HEK293 (cell line): Measurements from ENCODE around the gene HPD.
A peak's percentile ranks its signal among the peaks of the same experiment; 100 is the strongest.

Experiments
- CTCF ChIA-PET: fragments of 350-600 bp; formaldehyde crosslinking; extraction: SDS; loops from one replicate; lab custom pipeline; 2021; ENCODE audit warnings: antibody characterized with exemption; lab: Yijun Ruan, JAX
- POLR2A ChIA-PET: fragments of 300-600 bp; formaldehyde crosslinking; extraction: SDS; loops from one replicate; lab custom pipeline; 2020; ENCODE audit warnings: antibody characterized with exemption, inconsistent platforms; lab: Yijun Ruan, JAX
- H3K27ac ChIP-seq: fragments of 200-500 bp; sonication (Bioruptor generic); 2 replicates; pipeline ENCODE4 v1.5.1; 2014; ENCODE audit warnings: low read depth, low read length, control low read depth, inconsistent platforms; ENCODE audit errors: extremely low read depth
- H3K36me3 ChIP-seq, 2 experiments: fragments of 200-500 bp in 1 of 2; sonication (Bioruptor generic) in 1 of 2; 1 replicate in 1 of 2; 2 replicates in 1 of 2; pipeline ENCODE4 v1.5.1; 2014 to 2017; ENCODE audit warnings: inconsistent platforms in 2 of 2, low read length in 2 of 2; ENCODE audit not compliant: control insufficient read depth in 2 of 2, insufficient read depth in 1 of 2
- H3K4me1 ChIP-seq: fragments of 200-500 bp; sonication (Bioruptor generic); 2 replicates; pipeline ENCODE4 v1.5.1; 2014; ENCODE audit warnings: mild to moderate bottlenecking, low read length, inconsistent platforms; ENCODE audit not compliant: control insufficient read depth, insufficient read depth
- H3K4me3 ChIP-seq: 2 replicates; pipeline ENCODE4 v1.5.1; 2011; ENCODE audit warnings: low read depth, mild to moderate bottlenecking, control low read depth, low read length, moderate library complexity
- H3K9me3 ChIP-seq: fragments of 200-500 bp; sonication (Bioruptor generic); 2 replicates; pipeline ENCODE4 v1.5.1; 2014; ENCODE audit warnings: low read depth, low read length, inconsistent platforms; ENCODE audit not compliant: control insufficient read depth, insufficient read depth
- BCL11A ChIP-seq: fragments of 450-650 bp; formaldehyde crosslinking; IDR thresholded peaks from 2 replicates; pipeline ENCODE4 v1.5.1; 2016; ENCODE audit warnings: low read depth, missing biosample characterization, missing genetic modification characterization
- GLIS2 ChIP-seq: fragments of 450-650 bp; formaldehyde crosslinking; IDR thresholded peaks from 2 replicates; pipeline ENCODE4 v1.5.1; 2016; ENCODE audit warnings: missing biosample characterization, missing genetic modification characterization
- HOXC10 ChIP-seq: sonication (generic); formaldehyde crosslinking; IDR thresholded peaks from 2 replicates; pipeline ENCODE4 v1.8.1; 2023; ENCODE audit warnings: mild to moderate bottlenecking, missing genetic modification reagents
- KLF10 ChIP-seq: fragments of 450-650 bp; IDR thresholded peaks from 2 replicates; pipeline ENCODE4 v1.5.1; 2018; ENCODE audit warnings: missing biosample characterization, mild to moderate bottlenecking, missing genetic modification characterization
- PRDM1 ChIP-seq: fragments of 450-650 bp; formaldehyde crosslinking; IDR thresholded peaks from 2 replicates; pipeline ENCODE4; 2016; ENCODE audit warnings: missing biosample characterization, missing genetic modification characterization
- REPIN1 ChIP-seq: fragments of 450-650 bp; formaldehyde crosslinking; IDR thresholded peaks from 2 replicates; pipeline ENCODE4 v1.5.1; 2017; ENCODE audit warnings: missing biosample characterization, missing genetic modification characterization, low read depth
- WT1 ChIP-seq: fragments of 450-650 bp; formaldehyde crosslinking; IDR thresholded peaks from 2 replicates; pipeline ENCODE4 v1.5.1; 2016; ENCODE audit warnings: missing biosample characterization, missing genetic modification characterization
- ZBTB1 ChIP-seq: fragments of 450-650 bp; formaldehyde crosslinking; IDR thresholded peaks from 2 replicates; pipeline ENCODE4 v1.5.1; 2016; ENCODE audit warnings: missing biosample characterization, missing genetic modification characterization
- ZFP69B ChIP-seq: fragments of 450-650 bp; formaldehyde crosslinking; IDR thresholded peaks from 2 replicates; pipeline ENCODE4 v1.5.1; 2016; ENCODE audit warnings: missing biosample characterization, missing genetic modification characterization
- ZNF19 ChIP-seq: fragments of 450-650 bp; formaldehyde crosslinking; IDR thresholded peaks from 2 replicates; pipeline ENCODE4; 2016; ENCODE audit warnings: missing biosample characterization, missing genetic modification characterization, low read depth
- ZNF2 ChIP-seq: fragments of 450-650 bp; formaldehyde crosslinking; IDR thresholded peaks from 2 replicates; pipeline ENCODE4 v1.5.1; 2016; ENCODE audit warnings: missing biosample characterization, missing genetic modification characterization
- ZNF202 ChIP-seq: fragments of 450-650 bp; formaldehyde crosslinking; IDR thresholded peaks from 2 replicates; pipeline ENCODE4 v1.5.1; 2016; ENCODE audit warnings: missing biosample characterization, missing genetic modification characterization, borderline replicate concordance
- ZNF501 ChIP-seq: fragments of 450-650 bp; formaldehyde crosslinking; IDR thresholded peaks from 2 replicates; pipeline ENCODE4 v1.5.1; 2016; ENCODE audit warnings: missing biosample characterization, missing genetic modification characterization
- ZNF596 ChIP-seq: fragments of 450-650 bp; IDR thresholded peaks from 2 replicates; pipeline ENCODE4 v1.5.0; 2018; ENCODE audit warnings: missing biosample characterization, mild to moderate bottlenecking, missing genetic modification characterization, moderate library complexity
- ZNF658 ChIP-seq: fragments of 450-650 bp; formaldehyde crosslinking; IDR thresholded peaks from 2 replicates; pipeline ENCODE4; 2016; ENCODE audit warnings: missing biosample characterization, missing genetic modification characterization
- ZNF76 ChIP-seq: fragments of 450-650 bp; formaldehyde crosslinking; IDR thresholded peaks from 2 replicates; pipeline ENCODE4; 2016; ENCODE audit warnings: low read depth, missing biosample characterization, missing genetic modification characterization, borderline replicate concordance
- ZNF776 ChIP-seq: fragments of 450-650 bp; formaldehyde crosslinking; IDR thresholded peaks from 2 replicates; pipeline ENCODE4 v1.5.0; 2017; ENCODE audit warnings: missing biosample characterization, missing genetic modification characterization, borderline replicate concordance
- ZNF791 ChIP-seq: fragments of 450-650 bp; formaldehyde crosslinking; IDR thresholded peaks from 2 replicates; pipeline ENCODE4 v1.5.1; 2016; ENCODE audit warnings: missing biosample characterization, missing genetic modification characterization
- TF ChIP-seq, protein P1 (sequence below): fragments of 450-650 bp; formaldehyde crosslinking; IDR thresholded peaks from 2 replicates; pipeline ENCODE4 v1.5.1; 2016; ENCODE audit warnings: missing biosample characterization, missing genetic modification characterization
- TF ChIP-seq, protein P2 (sequence below): fragments of 450-650 bp; formaldehyde crosslinking; IDR thresholded peaks from 2 replicates; pipeline ENCODE4 v1.5.1; 2016; ENCODE audit warnings: missing biosample characterization, missing genetic modification characterization

HPD gene

DNA sequence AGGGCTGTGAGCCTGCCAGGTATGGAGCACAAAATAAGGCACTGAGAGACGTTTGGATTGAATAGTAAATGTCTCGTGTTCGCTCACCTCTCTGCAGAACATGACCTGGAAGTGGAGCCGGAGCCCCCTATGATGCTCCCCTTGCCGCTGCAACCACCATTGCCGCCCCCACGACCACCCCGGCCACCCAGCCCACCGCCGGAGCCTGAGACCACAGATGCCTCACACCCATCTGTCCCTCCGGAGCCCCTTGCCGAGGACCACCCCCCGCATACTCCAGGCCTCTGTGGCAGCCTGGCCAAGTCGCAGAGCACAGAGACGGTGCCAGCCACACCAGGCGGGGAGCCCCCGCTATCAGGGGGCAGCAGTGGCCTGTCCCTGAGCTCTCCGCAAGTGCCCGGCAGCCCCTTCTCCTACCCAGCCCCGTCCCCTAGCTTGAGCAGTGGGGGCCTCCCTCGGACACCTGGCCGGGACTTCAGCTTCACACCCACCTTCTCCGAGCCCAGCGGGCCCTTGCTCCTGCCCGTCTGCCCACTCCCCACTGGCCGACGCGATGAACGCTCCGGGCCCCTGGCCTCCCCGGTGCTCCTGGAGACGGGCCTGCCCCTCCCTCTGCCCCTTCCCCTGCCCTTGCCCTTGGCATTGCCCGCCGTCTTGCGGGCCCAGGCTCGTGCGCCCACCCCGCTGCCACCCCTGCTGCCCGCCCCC lies 36.1 kb downstream of the HPD start:
- H3K27ac ChIP-seq: no peak overlapping the region
- H3K4me3 ChIP-seq: no peak overlapping the region
- no peaks in the 10 kb centered on the region for H3K9me3 ChIP-seq
- no peak for TF ChIP-seq HOXC10
- TF ChIP-seq REPIN1 (tag by site-specific recombination): no peak
- TF ChIP-seq BCL11A (tag by site-specific recombination): no peak
- no peak for TF ChIP-seq WT1 (tag by site-specific recombination)
- no peak for TF ChIP-seq ZNF596 (tag by site-specific recombination)
- no peak for TF ChIP-seq PRDM1 (tag by site-specific recombination)
- TF ChIP-seq ZNF658 (tag by site-specific recombination): no peak
- TF ChIP-seq ZBTB1 (tag by site-specific recombination): no peak
- TF ChIP-seq ZNF76 (tag by site-specific recombination): no peak
- TF ChIP-seq ZNF776 (tag by site-specific recombination): no peak
- no peak for TF ChIP-seq ZNF19
- TF ChIP-seq ZNF2 (tag by site-specific recombination): no peak
- TF ChIP-seq, protein P1, sequence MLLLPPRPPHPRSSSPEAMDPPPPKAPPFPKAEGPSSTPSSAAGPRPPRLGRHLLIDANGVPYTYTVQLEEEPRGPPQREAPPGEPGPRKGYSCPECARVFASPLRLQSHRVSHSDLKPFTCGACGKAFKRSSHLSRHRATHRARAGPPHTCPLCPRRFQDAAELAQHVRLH (tag by site-specific recombination): no peak
- TF ChIP-seq KLF10 (tag by site-specific recombination): no peak
- TF ChIP-seq ZNF202 (tag by site-specific recombination): no peak
- no peak for TF ChIP-seq GLIS2
- TF ChIP-seq ZFP69B (tag by site-specific recombination): no peak
- no peak for TF ChIP-seq ZNF791
- TF ChIP-seq, all 188 proteins: peak for 0
- Histone ChIP-seq H3K36me3 (peaks cover 28 to 68% of the 10 kb centered on the region in 2 experiments; a peak in 2 of 3 replicates), H3K4me1 (no peaks in the 10 kb centered on the region)
- CTCF ChIA-PET: interaction anchor here (1.3 to 3.9 kb wide), 3 partner anchors 16 to 27 kb away, joined by 4 to 16 read pairs (median 14); partner anchors contain the start of gene RHOF
- POLR2A ChIA-PET: no interaction called here

DNA sequence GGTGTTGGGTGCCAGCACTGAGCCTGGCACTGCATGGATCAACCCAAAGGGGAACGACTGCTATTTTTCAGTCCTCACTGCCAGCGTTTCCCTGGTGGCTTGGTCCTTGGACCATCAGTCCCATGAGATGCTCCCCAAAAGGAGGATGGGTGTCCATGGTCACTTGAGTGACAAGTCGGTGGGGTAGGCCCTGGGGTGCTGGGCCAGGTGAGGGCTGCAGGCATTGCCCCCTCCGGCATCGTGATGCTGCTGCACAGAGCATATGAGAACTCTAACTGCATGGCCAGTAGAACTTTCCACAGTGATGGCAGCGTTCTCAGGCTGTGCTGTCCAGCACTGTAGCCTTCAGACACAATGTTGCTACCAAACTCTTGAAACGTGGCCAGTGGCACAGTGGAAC lies 38.6 kb downstream of the HPD start:
- no peak overlapping the region for H3K27ac ChIP-seq
- ChIA-PET CTCF (interaction anchor here (1.5 to 2.5 kb wide), 3 partner anchors 7 to 25 kb away, joined by 4 to 14 read pairs (median 7); partner anchors contain the start of gene RHOF), POLR2A (no interaction called here)
- peaks cover 27 to 74% of the 10 kb centered on the region in 2 experiments for H3K36me3 ChIP-seq
- no peak overlapping the region for H3K4me3 ChIP-seq
- no peaks in the 10 kb centered on the region for H3K9me3 ChIP-seq
- no peaks in the 10 kb centered on the region for H3K4me1 ChIP-seq
- TF ChIP-seq KLF10 (tag by site-specific recombination): no peak
- TF ChIP-seq, protein P2, sequence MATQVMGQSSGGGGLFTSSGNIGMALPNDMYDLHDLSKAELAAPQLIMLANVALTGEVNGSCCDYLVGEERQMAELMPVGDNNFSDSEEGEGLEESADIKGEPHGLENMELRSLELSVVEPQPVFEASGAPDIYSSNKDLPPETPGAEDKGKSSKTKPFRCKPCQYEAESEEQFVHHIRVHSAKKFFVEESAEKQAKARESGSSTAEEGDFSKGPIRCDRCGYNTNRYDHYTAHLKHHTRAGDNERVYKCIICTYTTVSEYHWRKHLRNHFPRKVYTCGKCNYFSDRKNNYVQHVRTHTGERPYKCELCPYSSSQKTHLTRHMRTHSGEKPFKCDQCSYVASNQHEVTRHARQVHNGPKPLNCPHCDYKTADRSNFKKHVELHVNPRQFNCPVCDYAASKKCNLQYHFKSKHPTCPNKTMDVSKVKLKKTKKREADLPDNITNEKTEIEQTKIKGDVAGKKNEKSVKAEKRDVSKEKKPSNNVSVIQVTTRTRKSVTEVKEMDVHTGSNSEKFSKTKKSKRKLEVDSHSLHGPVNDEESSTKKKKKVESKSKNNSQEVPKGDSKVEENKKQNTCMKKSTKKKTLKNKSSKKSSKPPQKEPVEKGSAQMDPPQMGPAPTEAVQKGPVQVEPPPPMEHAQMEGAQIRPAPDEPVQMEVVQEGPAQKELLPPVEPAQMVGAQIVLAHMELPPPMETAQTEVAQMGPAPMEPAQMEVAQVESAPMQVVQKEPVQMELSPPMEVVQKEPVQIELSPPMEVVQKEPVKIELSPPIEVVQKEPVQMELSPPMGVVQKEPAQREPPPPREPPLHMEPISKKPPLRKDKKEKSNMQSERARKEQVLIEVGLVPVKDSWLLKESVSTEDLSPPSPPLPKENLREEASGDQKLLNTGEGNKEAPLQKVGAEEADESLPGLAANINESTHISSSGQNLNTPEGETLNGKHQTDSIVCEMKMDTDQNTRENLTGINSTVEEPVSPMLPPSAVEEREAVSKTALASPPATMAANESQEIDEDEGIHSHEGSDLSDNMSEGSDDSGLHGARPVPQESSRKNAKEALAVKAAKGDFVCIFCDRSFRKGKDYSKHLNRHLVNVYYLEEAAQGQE (tag by site-specific recombination): peak; percentile 74; the same call in 1 of the 2 replicates
- TF ChIP-seq ZNF501 (tag by site-specific recombination): no peak
- TF ChIP-seq, all 188 proteins: peak for 1
